ENCODE results near the gene TRMT112.
A peak's percentile ranks its signal among the peaks of the same experiment; 100 is the strongest.

The TRMT112 gene

GRCh38 chr11:64290352-64291261 lies 26.8 kb downstream of the TRMT112 start:
- no peak for DNase-seq

GRCh38 chr11:64289002-64289564 lies 28.3 kb downstream of the TRMT112 start:
- DNase-seq = no peak

GRCh38 chr11:64288353-64288750 lies 29.0 kb downstream of the TRMT112 start:
- DNase-seq = no peak

- DNase-seq = no peak
These were observed 29.5 kb downstream of the TRMT112 start for GRCh38 chr11:64287676-64288352.

GRCh38 chr11:64286801-64287159 lies 30.6 kb downstream of the TRMT112 start:
- DNase-seq = no peak

- peak; percentile 22 for DNase-seq
These were observed 31.2 kb downstream of the TRMT112 start for GRCh38 chr11:64285885-64286800.

- peak; percentile 86 for DNase-seq
These were observed 32.1 kb downstream of the TRMT112 start, which contains the start of gene GPR137 for GRCh38 chr11:64284962-64285884. TSS of gene GPR137 (plus strand) at chr11:64285848. CDS start at chr11:64286525, 677 bp downstream.

GRCh38 chr11:64284048-64284961 lies 33.1 kb downstream of the TRMT112 start, which contains the start of gene BAD:
TSS of gene BAD (minus strand) at chr11:64284665. CDS start at chr11:64284368, 297 bp downstream.
- peak; percentile 89 for DNase-seq

- DNase-seq = no peak
These were observed 34.3 kb downstream of the TRMT112 start for GRCh38 chr11:64283092-64283491.

- no peak for DNase-seq
These were observed 35.2 kb downstream of the TRMT112 start for GRCh38 chr11:64281957-64282770.

- DNase-seq = no peak
These were observed 38.7 kb downstream of the TRMT112 start for GRCh38 chr11:64278576-64279190.

- DNase-seq = no peak
These were observed 40.5 kb downstream of the TRMT112 start for GRCh38 chr11:64276653-64277431.

GRCh38 chr11:64275841-64276240 lies 41.5 kb downstream of the TRMT112 start:
- no peak for DNase-seq

GRCh38 chr11:64275031-64275800 lies 42.1 kb downstream of the TRMT112 start:
- DNase-seq = no peak

- DNase-seq = peak; percentile 95
These were observed 47.7 kb downstream of the TRMT112 start for GRCh38 chr11:64269540-64270220.

GRCh38 chr11:64268893-64269539 lies 48.3 kb downstream of the TRMT112 start:
- peak; percentile 47 for DNase-seq
